NOMO-1 treated with DMSO at 0.1 percent for 48 hours (cell line): ENCODE data around the gene TRIM44.
"Not testable (repeated sequence)": the region's sequence is repeated elsewhere in the genome, so short reads cannot be mapped to it uniquely, and the experiment has no call there.

ENCODE experiments used
- DNase-seq: peaks from one replicate; lab custom pipeline; 2025; ENCODE audit not compliant: unreplicated experiment; lab: John Stamatoyannopoulos, UW

Gene TRIM44

GRCh38 chr11:35714882-35715627, 52.5 kb downstream of the TRIM44 start:
- no peak for DNase-seq

DNA sequence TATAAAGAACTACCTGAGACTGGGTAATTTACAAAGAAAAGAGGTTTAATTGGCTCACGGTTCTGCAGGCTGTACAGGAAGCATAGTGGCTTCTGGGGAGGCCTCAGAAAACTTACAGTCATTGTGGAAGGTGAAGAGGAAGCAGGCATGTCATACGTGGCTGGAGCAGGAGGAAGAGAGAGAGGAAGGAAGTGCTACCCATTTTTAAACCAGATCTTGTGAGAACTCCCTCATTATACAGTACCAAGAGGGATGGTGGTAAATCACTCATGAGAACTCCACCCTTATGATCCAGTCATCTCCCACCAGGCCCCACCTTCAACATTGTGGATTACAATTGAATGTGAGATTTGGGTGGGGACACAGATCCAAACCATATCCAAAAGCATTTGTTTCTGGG, 53.1 kb downstream of the TRIM44 start:
- DNase-seq, result not testable (repeated sequence)

DNA sequence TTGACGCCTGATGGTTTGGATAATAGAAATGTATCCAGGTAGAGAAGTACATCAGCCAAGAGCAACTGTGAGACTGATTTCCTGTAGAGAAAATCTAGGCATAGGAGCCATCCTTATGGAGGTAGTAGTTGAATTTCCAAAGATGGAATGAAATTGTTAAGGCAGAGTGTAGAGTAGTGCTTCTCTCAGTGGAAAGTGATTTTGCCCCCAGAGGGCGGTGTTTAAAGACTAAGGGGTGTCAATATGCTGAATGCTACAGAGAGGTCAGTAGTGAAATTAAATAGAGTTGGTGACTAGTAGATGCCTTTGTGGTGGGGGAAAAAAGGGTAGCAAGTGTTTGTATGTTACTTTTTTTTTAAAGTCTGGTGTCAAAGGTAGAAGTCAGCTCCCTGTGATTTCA, 54.5 kb downstream of the TRIM44 start:
- DNase-seq, result no peak

DNA sequence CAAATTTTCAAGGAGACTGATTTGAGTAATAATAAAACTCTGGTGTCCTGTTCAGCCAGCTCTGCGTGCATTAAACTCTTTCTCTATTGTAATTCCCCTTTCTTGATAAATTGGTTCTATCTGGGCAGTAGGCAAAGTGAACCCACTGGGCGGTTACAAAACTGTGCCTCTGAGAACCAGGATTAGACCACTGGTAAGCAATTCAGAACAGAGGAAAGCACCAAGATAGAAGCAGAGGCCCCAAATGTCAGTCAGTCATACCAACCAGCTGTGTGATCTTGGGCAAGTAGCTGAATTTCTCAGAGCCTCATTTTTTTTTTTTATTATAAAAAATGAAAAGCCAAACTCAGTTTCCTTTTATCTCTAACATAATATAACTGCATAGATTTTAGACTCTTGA, 54.9 kb downstream of the TRIM44 start:
- no peak for DNase-seq

- peak; percentile 61 for DNase-seq
Measured at GRCh38 chr11:35721651-35722282, 59.2 kb downstream of the TRIM44 start.

DNA sequence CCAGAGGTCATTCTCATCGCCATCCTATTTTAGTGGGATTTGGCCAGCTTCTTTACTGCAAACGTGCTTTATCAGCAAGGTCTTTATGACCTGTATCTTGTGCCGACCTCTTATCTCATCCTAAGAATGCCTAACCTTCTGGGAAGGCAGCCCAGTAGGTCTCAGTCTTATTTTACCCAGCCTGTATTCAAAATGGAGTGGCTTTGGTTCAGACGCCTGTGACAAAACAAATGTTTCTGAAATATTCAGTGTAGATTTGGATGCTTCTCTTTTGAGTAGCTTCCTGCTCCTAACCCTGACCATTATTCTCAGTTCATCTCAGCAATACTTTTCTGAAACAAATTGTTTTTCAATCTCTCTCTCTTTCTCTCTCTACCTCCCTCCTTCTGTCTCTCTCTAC, 60.1 kb downstream of the TRIM44 start:
- no peak for DNase-seq

DNA sequence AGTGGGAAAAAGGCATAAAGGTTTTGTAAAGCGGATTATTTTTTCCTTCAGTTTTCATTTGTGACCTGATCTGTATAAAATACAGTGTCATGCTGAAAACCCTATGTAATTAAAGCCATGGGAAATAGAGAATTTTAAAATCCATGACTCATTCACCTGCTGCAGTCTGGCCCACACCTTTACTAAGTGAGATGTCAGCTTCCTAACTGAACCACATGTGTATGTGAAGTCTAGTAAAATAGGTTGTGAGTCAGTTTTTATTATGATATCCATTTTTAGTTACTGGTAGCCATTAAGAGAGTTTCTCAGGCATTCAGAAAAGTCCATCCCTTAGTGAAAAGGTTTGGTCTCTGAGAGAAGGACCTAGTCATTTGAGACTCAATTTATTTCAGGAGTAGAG, 60.9 kb downstream of the TRIM44 start:
- DNase-seq, result no peak

- no peak for DNase-seq
Measured at GRCh38 chr11:35723913-35724312, 61.3 kb downstream of the TRIM44 start.

- DNase-seq, result no peak
Measured at GRCh38 chr11:35725885-35726284, 63.3 kb downstream of the TRIM44 start.

- DNase-seq, result no peak
Measured at GRCh38 chr11:35727140-35727539, 64.6 kb downstream of the TRIM44 start.

- DNase-seq, result no peak
Measured at GRCh38 chr11:35730254-35730653, 67.7 kb downstream of the TRIM44 start.

DNA sequence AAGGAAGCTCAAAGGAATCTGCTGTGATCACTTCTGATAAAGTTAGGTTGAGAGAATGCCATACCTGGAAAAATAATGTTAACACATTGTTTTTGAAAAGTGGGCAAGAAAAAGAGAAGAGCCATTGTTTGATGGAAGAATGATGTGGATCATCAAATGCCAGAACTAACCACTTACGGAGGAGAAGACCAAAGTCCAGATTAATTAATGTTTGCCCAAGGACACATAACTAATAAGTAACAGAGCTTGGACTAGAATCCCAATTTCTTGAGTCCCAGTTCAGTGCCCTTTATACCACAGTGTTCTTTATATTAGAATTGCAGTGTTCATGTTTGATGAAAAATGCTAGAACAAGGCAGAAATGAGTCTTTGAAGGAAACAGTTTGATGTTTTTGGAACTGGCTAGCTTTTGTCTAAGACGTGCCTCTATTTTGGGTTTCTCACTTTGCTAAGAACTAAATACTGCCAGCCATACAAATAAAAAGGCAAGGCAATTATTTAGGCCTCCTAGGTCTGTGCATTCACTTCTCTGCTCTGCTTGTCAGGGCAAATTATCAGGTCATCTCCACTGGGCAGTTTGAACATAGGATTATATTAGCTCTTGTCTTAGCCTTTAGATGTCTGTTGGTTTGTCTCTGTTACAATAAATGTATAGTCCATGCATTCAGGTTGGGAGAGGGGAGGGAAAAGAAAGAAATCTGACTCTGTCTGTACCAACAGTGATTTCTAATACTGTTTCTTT, 72.3 kb downstream of the TRIM44 start:
- no peak for DNase-seq

GRCh38 chr11:35735411-35735810, 72.8 kb downstream of the TRIM44 start:
- DNase-seq, result no peak

DNA sequence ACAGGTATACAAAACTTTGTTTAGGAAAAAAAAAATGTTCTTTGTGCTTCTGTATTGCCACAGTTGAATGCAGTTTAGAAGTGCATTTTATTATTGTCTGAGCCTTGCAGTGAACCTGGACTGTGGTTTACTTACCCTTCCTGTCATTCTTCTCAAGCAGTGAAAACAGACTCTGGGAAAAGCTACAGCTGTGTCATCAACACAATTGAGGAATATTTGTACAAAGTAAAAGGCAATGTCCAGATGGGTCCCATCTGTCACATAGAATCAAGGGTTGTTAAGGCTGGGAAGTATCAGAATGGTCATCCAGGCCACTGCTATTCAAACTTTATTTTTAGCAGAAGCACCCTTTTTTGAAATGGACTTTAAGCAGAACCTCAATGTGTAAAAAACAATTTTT, 73.3 kb downstream of the TRIM44 start:
- DNase-seq, result no peak

GRCh38 chr11:35736952-35737351, 74.4 kb downstream of the TRIM44 start:
- DNase-seq, result no peak

GRCh38 chr11:35740061-35740799, 77.7 kb downstream of the TRIM44 start:
- no peak for DNase-seq

DNA sequence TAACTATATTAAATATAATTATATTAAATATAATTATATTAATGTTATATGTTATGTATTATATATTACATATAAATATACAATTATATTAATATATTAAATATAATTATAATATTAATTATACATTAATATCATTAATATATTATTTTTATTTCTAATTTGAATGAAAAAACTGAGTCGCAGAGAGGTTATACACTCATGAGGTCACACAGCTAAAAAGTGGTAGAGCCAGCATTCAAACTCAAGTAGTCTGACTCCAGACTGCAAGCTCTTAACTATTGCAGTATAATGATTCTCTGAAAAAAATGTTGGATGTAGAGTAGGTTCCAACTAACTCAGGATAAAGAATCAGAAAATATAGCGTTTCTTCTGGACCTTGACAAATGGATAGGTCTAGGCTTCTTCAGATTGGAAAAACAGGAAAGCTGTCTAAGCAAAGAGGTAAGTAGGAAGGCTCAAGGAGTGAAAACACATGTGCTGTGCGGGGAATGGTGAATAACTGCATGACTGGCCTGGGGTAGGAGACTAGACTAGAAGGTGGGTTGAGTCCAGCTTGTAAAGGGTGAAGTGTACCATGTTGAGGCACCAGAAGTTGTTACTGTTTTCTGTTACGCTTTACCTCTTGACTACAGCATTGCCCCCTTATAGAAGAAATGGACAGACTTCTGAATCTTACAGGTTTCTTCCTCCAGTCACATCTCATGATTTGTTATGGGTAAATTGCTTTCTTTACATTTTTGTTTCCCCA, 80.3 kb downstream of the TRIM44 start:
- no peak for DNase-seq

DNA sequence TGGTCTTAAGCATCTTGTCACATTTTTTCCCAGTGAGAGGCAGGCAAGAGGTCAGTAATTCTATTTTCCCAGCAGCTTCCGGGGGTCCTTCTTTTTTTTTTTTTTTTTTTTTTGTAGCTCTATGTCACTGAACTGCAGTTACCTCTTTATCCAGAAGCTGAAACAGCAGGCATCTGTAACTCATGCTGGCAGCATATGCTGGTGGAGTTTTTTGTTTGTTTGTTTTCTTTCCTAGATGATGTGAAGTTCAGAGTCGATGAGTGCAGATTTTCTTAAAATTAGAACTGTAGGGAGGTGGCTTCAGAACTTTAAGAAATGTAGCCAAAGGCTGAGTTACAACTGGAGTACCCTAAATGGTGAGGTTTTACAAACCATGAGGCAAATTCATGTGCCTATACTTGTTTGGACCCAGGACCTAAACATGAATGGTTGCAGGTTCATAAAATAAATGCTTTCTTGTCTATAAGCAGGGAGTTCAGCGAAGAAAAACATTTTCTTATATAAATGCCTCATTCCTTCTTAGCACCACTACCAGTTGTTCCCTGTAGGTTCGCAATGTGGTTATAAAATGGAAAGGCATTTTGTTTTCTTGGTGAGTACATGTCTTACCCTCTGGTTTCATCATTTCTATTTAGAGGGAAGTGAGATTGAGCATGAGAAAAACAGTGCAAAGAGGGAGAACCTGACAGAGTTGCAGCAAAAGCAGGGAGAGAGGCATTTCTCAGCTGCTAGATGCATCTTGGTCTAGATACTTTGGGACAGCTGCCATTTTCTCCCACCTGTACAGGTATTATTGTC, 84.0 kb downstream of the TRIM44 start:
- peak; percentile 26 for DNase-seq

DNA sequence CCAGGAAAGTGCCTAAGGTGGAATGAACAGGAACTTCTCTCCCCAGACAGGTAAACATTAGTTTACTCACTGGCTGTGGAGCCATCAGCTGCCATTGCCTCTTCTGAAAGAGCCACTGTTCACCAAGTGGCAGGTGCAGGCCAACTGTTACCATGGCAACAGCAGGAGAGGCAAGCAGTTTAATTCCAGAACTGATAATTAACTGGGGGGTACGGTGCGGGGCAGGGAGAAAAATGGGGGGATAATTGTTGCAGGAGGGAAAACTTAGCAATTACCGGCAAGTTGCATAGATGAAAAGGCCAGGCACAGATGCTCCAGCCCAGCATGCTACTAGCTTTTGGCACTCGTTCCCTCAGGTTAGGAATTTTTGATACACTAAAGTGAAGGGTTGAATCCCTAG, 85.1 kb downstream of the TRIM44 start:
- DNase-seq, result no peak

GRCh38 chr11:35748644-35749043, 86.1 kb downstream of the TRIM44 start:
- DNase-seq, result no peak
